CD8-positive, alpha-beta memory T cell (primary cell): Measurements from ENCODE around the gene CCDC71L. TPM values are rescaled to one million over a fixed set of nuclear protein-coding genes. Genes with fewer than 3 reads are reported as not detected.

Experiments used
- CTCF ChIA-PET: fragments of 350-600 bp; sonication (Branson Sonifier 250); formaldehyde crosslinking; loops from one replicate; lab custom pipeline; 2021; ENCODE audit warnings: antibody characterized with exemption; lab: Charles Lee
- POLR2A ChIA-PET: fragments of 350-600 bp; sonication (Branson Sonifier 250); formaldehyde crosslinking; loops from one replicate; lab custom pipeline; 2021; ENCODE audit warnings: antibody characterized with exemption; lab: Charles Lee
- DNase-seq, 5 donors: peaks; one replicate each; pipeline versions ENCODE4 v3.0.0 to v3.0.0-alpha.2; 2020 to 2022; ENCODE audit warnings: mixed read lengths in 1 of 5
- H3K27ac ChIP-seq: one replicate; pipeline ENCODE4 v1.7.0; 2013; ENCODE audit warnings: low read depth, mild to moderate bottlenecking, low read length, moderate library complexity
- H3K27me3 ChIP-seq: 2 replicates; pipeline ENCODE4 v1.7.0; 2013; ENCODE audit warnings: low read length, mild to moderate bottlenecking; ENCODE audit not compliant: insufficient read depth, poor library complexity, severe bottlenecking
- H3K36me3 ChIP-seq: 2 replicates; pipeline ENCODE4 v1.7.0; 2013; ENCODE audit warnings: mild to moderate bottlenecking, low read length, moderate library complexity; ENCODE audit not compliant: insufficient read depth
- H3K4me1 ChIP-seq: 2 replicates; pipeline ENCODE4 v1.7.0; 2013; ENCODE audit warnings: mild to moderate bottlenecking, low read length, moderate library complexity; ENCODE audit not compliant: insufficient read depth
- H3K4me3 ChIP-seq: 2 replicates; pipeline ENCODE4 v1.7.0; 2013; ENCODE audit warnings: mild to moderate bottlenecking, low read length
- H3K9me3 ChIP-seq: 2 replicates; pipeline ENCODE4 v1.7.0; 2013; ENCODE audit warnings: mild to moderate bottlenecking, low read length
- H3K27ac Mint-ChIP-seq, 8 donors: one replicate each; pipeline ENCODE4 v1.8.0; 2020 to 2021; ENCODE audit warnings: mixed read lengths in 8 of 8, mild to moderate bottlenecking in 6 of 8, inconsistent platforms in 3 of 8, moderate library complexity in 3 of 8
- H3K27me3 Mint-ChIP-seq, 2 donors: one replicate each; pipeline ENCODE4 v1.8.0; 2020 to 2021; ENCODE audit warnings: mixed read lengths in 2 of 2, mild to moderate bottlenecking in 1 of 2, moderate library complexity in 1 of 2
- H3K36me3 Mint-ChIP-seq, 3 donors: one replicate each; pipeline ENCODE4 v1.8.0; 2020 to 2021; ENCODE audit warnings: mixed read lengths in 3 of 3, inconsistent platforms in 1 of 3, mild to moderate bottlenecking in 1 of 3
- H3K4me1 Mint-ChIP-seq, 3 donors: one replicate each; pipeline ENCODE4 v1.8.0; 2020 to 2021; ENCODE audit warnings: mixed read lengths in 3 of 3, inconsistent platforms in 1 of 3, mild to moderate bottlenecking in 1 of 3
- H3K4me3 Mint-ChIP-seq, 7 donors: one replicate each; pipeline ENCODE4 v1.8.0; 2020 to 2021; ENCODE audit warnings: mixed read lengths in 7 of 7, mild to moderate bottlenecking in 6 of 7, moderate library complexity in 4 of 7, inconsistent platforms in 2 of 7
- H3K9me3 Mint-ChIP-seq, 5 donors: one replicate each; pipeline ENCODE4 v1.8.0; 2020 to 2022; ENCODE audit warnings: mixed read lengths in 5 of 5, mild to moderate bottlenecking in 3 of 5, moderate library complexity in 2 of 5, inconsistent platforms in 1 of 5
- polyA plus RNA-seq: library from polyadenylated mRNA; unstranded; fragments of 300-500 nt; fragmentation: Illumina TruSeq; gene quantifications from one replicate; pipeline ENCODE4 v1.2.3, GENCODE V29; 2021
- total RNA-seq, 2 experiments: library from RNA; stranded (reverse); gene quantifications; one replicate each; pipeline ENCODE4 v1.2.3, GENCODE V29; 2021

Gene CCDC71L
- total and polyA plus RNA-seq, 3 experiments from 2014 or later: 6.7 to 28.1 (median 27.4) TPM

DNA sequence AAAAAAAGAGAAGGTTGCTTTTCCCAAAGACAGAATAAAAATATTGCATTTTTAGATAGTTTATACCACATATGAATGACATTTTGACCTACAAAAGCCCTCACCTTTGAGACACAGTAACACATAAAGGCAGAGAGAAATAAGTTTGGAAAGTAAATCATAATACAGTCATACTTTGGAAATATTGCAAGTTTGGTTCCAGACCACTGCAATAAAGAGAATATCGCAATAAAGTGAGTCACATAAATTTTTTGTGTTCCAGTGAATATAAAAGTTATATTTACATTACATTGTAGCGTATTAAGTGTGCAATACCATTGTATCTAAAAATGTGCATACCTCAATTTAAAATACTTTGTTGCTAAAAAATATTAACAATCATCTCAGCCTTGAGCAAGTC is 40.3 kb downstream of the CCDC71L start:
- Mint-ChIP-seq H3K27me3 (peaks cover 8 to 28% of the 10 kb centered on the region in 2 donors), H3K9me3 (peaks cover 0 to 7% (median 5%) of the 10 kb centered on the region in 5 donors), H3K4me1 (no peaks in the 10 kb centered on the region), H3K4me3 (no peak overlapping the region), H3K27ac (no peak overlapping the region), H3K36me3 (peaks cover 0 to 5% (median 0%) of the 10 kb centered on the region in 3 donors)
- POLR2A ChIA-PET: no interaction called here
- DNase-seq: no peak
- H3K9me3 ChIP-seq: no peaks in the 10 kb centered on the region
- H3K36me3 ChIP-seq: no peaks in the 10 kb centered on the region
- H3K4me3 ChIP-seq: no peak overlapping the region
- CTCF ChIA-PET: no interaction called here
- no peaks in the 10 kb centered on the region for H3K4me1 ChIP-seq
- no peak overlapping the region for H3K27ac ChIP-seq
- no peaks in the 10 kb centered on the region for H3K27me3 ChIP-seq

DNA sequence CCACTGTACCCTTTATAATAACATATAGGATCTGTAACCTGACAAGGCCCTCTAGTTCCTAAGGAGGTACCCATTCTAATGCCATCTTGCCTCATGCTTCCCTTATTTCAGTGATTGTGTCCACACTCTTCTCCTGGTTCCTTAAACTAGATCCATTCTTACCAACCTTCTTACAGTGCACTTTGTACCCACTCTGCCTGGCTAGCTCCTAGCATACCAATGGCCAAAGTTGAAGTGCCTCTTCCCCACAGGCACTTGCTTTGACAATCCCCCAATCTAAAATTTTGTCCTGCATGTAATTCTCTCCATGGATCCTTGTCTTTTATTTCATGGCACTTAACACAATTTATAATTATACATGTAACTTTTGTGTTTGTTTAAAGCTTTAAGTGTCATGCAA is 40.9 kb downstream of the CCDC71L start:
- POLR2A ChIA-PET: no interaction called here
- H3K27ac Mint-ChIP-seq: no peak overlapping the region
- peaks cover 0 to 5% (median 0%) of the 10 kb centered on the region in 3 donors for H3K36me3 Mint-ChIP-seq

DNA sequence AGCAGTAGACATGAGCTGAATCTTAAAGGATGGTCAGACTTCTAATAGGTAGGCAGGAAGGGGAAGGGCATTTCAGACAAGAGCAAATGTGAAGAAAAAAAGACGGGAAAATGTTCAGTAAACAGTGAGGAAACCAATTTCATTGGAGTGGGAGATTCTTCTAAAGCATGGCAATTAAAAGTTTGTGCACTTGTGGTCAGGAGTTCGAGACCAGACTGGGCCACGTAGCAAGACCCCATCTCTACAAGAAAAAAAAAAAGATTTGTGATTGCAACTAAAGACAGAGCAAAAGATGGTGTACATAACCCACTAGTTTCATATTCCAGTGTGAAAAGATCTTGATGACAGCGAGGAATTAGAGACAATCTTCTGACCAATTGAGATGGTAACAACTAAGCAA is 41.7 kb downstream of the CCDC71L start:
- Histone ChIP-seq H3K4me1 (no peaks in the 10 kb centered on the region), H3K4me3 (no peak overlapping the region), H3K27ac (no peak overlapping the region), H3K36me3 (no peaks in the 10 kb centered on the region), H3K9me3 (no peaks in the 10 kb centered on the region), H3K27me3 (no peaks in the 10 kb centered on the region)
- DNase-seq: no peak
- Mint-ChIP-seq H3K27ac (no peak overlapping the region), H3K4me3 (no peak overlapping the region), H3K4me1 (no peaks in the 10 kb centered on the region), H3K36me3 (peaks cover 0 to 5% (median 0%) of the 10 kb centered on the region in 3 donors), H3K9me3 (peaks cover 0 to 7% (median 5%) of the 10 kb centered on the region in 5 donors), H3K27me3 (peaks cover 6 to 16% of the 10 kb centered on the region in 2 donors)
- ChIA-PET CTCF (no interaction called here), POLR2A (no interaction called here)

More for the DNA sequence above, 40.9 kb downstream of the CCDC71L start:
- no peak overlapping the region for H3K27ac ChIP-seq
- H3K36me3 ChIP-seq: no peaks in the 10 kb centered on the region
- DNase-seq: no peak
- Mint-ChIP-seq H3K4me3 (no peak overlapping the region), H3K9me3 (peaks cover 0 to 7% (median 5%) of the 10 kb centered on the region in 5 donors), H3K4me1 (no peaks in the 10 kb centered on the region), H3K27me3 (peaks cover 6 to 22% of the 10 kb centered on the region in 2 donors)
- CTCF ChIA-PET: no interaction called here
- H3K4me3 ChIP-seq: no peak overlapping the region
- no peaks in the 10 kb centered on the region for H3K9me3 ChIP-seq
- H3K4me1 ChIP-seq: no peaks in the 10 kb centered on the region
- H3K27me3 ChIP-seq: no peaks in the 10 kb centered on the region

DNA sequence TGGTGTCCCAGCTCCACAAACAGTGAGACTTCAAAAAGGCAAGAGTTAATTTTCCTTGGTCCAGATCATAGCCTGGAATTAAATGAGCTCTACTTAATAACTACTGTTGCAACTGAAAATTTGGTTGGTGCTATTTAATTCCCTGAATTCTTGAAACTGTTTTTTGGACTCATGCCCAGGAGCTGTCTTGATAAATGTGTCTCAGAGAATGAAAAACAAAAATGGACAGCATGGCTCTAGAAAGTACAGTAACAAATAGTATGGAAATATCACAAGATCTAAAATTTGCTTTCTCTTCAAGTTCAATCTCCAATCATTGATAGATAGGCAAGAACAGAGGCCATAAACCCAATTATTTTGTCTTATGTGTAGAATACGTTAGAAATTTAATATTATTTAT is 42.5 kb downstream of the CCDC71L start:
- H3K36me3 Mint-ChIP-seq: peaks cover 0 to 5% (median 0%) of the 10 kb centered on the region in 3 donors
- H3K4me1 Mint-ChIP-seq: no peaks in the 10 kb centered on the region
- CTCF ChIA-PET: no interaction called here
- H3K27me3 ChIP-seq: no peaks in the 10 kb centered on the region
- DNase-seq: no peak
- H3K4me3 Mint-ChIP-seq: no peak overlapping the region
- no peaks in the 10 kb centered on the region for H3K9me3 ChIP-seq
- no peak overlapping the region for H3K4me3 ChIP-seq
- no peaks in the 10 kb centered on the region for H3K36me3 ChIP-seq
- no peak overlapping the region for H3K27ac ChIP-seq
- H3K27ac Mint-ChIP-seq: no peak overlapping the region
- POLR2A ChIA-PET: no interaction called here
- H3K4me1 ChIP-seq: no peaks in the 10 kb centered on the region
- peaks cover 6 to 16% of the 10 kb centered on the region in 2 donors for H3K27me3 Mint-ChIP-seq
- peaks cover 0 to 7% (median 5%) of the 10 kb centered on the region in 5 donors for H3K9me3 Mint-ChIP-seq

DNA sequence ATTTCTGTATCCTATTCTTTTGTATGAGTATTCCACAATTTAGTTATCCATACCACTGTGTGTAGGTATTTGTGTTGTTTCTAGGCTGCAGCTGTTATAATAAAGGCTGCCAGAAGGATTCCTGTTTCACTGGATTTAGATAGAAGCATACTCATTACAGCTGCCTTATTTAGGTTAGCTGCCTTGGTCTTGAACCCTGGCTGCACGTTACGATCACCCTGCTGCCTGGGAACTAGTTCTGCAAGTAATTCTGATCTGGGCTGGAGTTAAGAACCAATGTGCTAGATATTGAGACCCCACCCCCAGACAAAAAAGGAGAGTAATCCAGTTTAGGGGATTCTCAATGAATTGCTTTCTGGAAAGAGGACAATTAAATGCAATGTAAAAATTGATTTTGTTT is 43.1 kb downstream of the CCDC71L start:
- Histone ChIP-seq H3K27ac (no peak overlapping the region), H3K36me3 (no peaks in the 10 kb centered on the region), H3K27me3 (no peaks in the 10 kb centered on the region), H3K9me3 (no peaks in the 10 kb centered on the region), H3K4me1 (no peaks in the 10 kb centered on the region), H3K4me3 (no peak overlapping the region)
- ChIA-PET CTCF (no interaction called here), POLR2A (no interaction called here)
- no peaks in the 10 kb centered on the region for H3K4me1 Mint-ChIP-seq
- no peak for DNase-seq
- H3K27ac Mint-ChIP-seq: no peak overlapping the region
- H3K27me3 Mint-ChIP-seq: peaks cover 6 to 16% of the 10 kb centered on the region in 2 donors
- H3K36me3 Mint-ChIP-seq: peaks cover 0 to 5% (median 0%) of the 10 kb centered on the region in 3 donors
- H3K4me3 Mint-ChIP-seq: no peak overlapping the region
- peaks cover 0 to 9% (median 5%) of the 10 kb centered on the region in 5 donors for H3K9me3 Mint-ChIP-seq

DNA sequence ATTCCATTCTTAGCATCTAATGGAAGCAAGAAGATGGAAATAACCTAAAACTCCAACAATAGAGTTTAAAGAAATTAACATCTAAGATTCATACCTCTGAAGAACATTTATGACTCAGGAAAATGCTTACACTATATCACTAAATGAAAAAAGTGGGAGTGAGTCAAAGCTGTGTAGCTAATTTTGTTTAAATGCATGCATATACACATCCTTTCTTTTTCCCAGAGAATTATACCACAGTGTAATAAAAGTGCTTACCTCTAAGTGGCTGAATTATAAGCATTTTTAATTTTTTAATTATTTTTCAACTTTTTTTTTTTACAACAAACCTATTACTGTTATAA is 44.3 kb downstream of the CCDC71L start:
- Mint-ChIP-seq H3K36me3 (peaks cover 0 to 7% (median 2%) of the 10 kb centered on the region in 3 donors), H3K27me3 (peaks cover 7 to 16% of the 10 kb centered on the region in 2 donors), H3K9me3 (peaks cover 0 to 14% (median 8%) of the 10 kb centered on the region in 5 donors), H3K27ac (no peak overlapping the region), H3K4me3 (no peak overlapping the region), H3K4me1 (no peaks in the 10 kb centered on the region)
- Histone ChIP-seq H3K4me3 (no peak overlapping the region), H3K27ac (no peak overlapping the region), H3K27me3 (no peaks in the 10 kb centered on the region), H3K9me3 (no peaks in the 10 kb centered on the region), H3K4me1 (no peaks in the 10 kb centered on the region), H3K36me3 (no peaks in the 10 kb centered on the region)
- DNase-seq: no peak
- ChIA-PET POLR2A (no interaction called here), CTCF (no interaction called here)

DNA sequence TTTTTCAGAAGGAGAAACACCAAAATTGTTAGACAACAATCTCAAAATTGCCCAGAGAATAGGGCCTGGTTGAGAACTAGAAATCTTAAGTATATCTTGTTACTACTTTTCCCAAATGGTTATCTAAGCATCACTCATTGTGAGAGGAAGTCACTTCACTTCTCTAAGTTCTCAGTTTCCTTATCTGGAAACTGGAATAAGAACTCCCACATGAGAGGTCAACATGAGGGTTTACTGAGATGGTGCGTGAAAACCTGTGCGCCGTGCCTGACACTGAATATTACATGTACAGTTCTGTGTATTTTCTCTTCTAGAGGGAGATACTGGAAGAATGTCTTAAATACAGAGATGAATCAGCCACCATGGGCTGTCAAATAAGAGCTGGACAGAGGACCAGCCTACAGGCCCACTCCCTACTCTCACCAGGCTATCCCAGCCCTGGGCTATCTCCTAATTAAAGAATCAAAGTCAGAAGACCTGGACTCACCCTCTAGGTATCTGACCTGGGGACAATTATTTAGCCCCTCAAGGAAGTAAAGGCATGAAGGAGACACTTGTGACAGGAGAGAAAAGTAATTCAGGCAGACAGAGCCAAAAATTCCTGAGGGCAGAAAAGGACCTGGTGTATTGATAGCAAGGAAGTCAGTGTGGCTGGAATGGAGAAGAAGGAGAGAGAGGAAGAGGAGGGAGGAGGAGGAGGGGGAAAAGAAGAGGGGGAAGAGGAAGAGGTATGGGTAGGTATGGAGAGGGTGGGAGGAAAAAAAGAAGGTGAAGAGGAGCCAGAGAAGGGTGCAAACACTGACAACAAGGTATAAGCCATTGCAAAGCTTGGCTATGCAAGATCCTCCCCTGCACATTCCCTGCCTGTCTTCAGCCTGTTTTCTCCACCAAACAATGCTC is 44.9 kb downstream of the CCDC71L start:
- Histone ChIP-seq H3K4me3 (no peak overlapping the region), H3K36me3 (no peaks in the 10 kb centered on the region), H3K4me1 (no peaks in the 10 kb centered on the region), H3K27me3 (no peaks in the 10 kb centered on the region), H3K9me3 (no peaks in the 10 kb centered on the region), H3K27ac (no peak overlapping the region)
- Mint-ChIP-seq H3K36me3 (peaks cover 0 to 4% (median 4%) of the 10 kb centered on the region in 3 donors), H3K27me3 (peaks cover 7 to 16% of the 10 kb centered on the region in 2 donors), H3K4me3 (no peak overlapping the region), H3K9me3 (peaks cover 0 to 10% (median 7%) of the 10 kb centered on the region in 5 donors), H3K27ac (no peak overlapping the region), H3K4me1 (no peaks in the 10 kb centered on the region)
- CTCF ChIA-PET: no interaction called here
- POLR2A ChIA-PET: no interaction called here
- no peak for DNase-seq

DNA sequence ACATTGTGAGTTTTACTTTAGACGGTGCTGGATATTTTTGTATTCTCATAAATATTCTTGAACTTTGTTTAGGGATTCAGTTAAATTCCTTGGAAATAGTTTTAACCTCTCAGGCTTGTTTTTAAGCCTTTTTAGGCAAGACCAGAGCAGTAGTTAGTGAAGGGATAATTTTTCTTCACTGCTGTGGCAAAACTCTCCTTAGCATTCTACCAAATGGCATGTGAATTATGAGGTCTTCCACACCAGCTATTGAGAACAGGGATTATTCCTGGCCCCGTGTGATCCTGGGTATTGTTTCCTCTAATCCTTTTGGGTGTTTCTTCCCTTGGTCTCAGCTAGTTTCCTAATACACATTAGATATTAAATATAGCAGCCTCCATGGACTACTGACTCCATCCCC is 46.2 kb downstream of the CCDC71L start:
- no peak overlapping the region for H3K4me3 Mint-ChIP-seq
- peaks cover 4 to 11% of the 10 kb centered on the region in 2 donors for H3K27me3 Mint-ChIP-seq
- H3K4me1 Mint-ChIP-seq: no peaks in the 10 kb centered on the region
- ChIA-PET POLR2A (no interaction called here), CTCF (no interaction called here)
- peaks cover 0 to 4% (median 4%) of the 10 kb centered on the region in 3 donors for H3K36me3 Mint-ChIP-seq
- Histone ChIP-seq H3K4me1 (no peaks in the 10 kb centered on the region), H3K36me3 (no peaks in the 10 kb centered on the region), H3K4me3 (no peak overlapping the region), H3K27me3 (no peaks in the 10 kb centered on the region), H3K9me3 (no peaks in the 10 kb centered on the region), H3K27ac (no peak overlapping the region)
- DNase-seq: no peak
- peaks cover 0 to 10% (median 7%) of the 10 kb centered on the region in 5 donors for H3K9me3 Mint-ChIP-seq
- no peak overlapping the region for H3K27ac Mint-ChIP-seq
